GM15510 (cell line): ENCODE measurements around the gene CYP4V2.

Source experiments
- POLR2A ChIP-seq: IDR thresholded peaks from 3 replicates; pipeline ENCODE4 v1.6.1; 2011; ENCODE audit warnings: borderline replicate concordance; ENCODE audit not compliant: insufficient read length; ENCODE audit errors: extremely low read depth

The CYP4V2 gene

DNA sequence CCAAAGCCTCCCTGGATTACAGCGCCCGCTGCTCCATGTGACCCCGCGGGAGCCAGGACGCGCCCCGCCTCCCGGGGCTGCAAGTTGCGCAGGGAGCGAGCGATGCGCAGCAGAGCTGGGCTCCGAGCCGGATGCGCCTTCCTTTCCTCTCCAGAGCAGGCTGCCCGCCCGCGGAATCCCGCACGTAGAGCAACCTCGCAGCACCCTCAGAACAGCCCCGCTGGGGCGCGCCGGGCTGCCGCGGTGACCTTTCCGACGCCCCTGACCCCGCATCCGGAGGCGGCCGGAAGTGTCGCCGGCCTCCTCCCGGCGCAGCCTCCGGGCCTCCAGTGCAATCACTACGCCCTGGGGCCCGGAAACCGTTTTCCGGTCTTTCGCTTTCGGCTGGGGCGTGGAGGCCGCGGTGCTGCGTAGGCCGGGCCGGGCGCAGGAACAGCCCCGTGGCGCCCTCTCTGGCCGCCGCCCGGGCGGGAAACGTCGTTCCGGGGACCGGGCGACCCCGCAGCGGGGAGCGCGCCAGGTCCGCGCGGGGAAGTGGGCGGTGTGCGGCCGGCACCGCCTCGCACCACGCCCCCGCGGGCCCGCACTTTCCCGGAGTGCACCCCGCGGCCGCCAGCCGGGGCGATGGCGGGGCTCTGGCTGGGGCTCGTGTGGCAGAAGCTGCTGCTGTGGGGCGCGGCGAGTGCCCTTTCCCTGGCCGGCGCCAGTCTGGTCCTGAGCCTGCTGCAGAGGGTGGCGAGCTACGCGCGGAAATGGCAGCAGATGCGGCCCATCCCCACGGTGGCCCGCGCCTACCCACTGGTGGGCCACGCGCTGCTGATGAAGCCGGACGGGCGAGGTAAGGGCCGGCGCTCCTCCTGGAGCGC, at the start of gene CYP4V2:
CYP4V2 (plus strand) TSS at position 368 of the 866 bp plus-strand sequence; CDS start at position 625, 257 bp downstream.
- TF ChIP-seq POLR2A, result peak; percentile 79

DNA sequence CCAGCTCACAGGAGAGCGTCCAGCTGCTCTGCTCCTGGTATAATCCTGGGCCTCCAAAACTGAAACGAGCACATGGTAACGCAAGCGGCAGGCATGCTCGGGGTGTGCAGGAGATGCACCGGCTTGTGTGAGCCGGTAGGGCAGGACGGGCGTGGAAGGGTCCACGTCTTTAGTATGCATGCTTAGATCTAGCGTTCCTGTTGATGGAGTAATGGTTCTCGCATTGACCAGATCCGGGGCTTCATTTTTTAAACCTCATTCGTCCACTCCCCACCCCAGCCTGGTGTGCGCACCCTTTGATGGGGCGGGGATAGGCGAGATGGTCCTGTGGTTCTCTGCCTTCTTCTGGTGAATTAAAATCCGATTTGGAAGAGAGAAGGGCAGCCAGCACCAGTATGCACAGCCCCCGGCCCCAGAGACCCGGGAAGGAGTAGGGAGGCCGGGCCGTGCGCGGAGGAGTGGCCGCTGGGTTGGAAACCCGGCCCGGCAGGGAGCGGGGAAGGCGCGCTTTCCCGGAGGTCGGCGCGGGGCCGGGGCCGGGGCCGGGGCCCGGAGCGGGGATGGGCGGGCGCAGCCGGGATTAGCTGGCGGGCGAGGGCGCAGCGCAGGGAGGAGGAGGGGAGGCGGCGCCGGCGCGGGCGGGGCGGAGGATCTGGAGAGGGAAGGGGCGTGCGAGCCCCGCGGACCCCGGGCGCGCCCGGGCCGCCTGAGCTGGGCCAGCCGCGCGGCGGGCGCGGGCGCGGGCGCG, 47.0 kb upstream of the CYP4V2 start:
- no peak for TF ChIP-seq POLR2A

DNA sequence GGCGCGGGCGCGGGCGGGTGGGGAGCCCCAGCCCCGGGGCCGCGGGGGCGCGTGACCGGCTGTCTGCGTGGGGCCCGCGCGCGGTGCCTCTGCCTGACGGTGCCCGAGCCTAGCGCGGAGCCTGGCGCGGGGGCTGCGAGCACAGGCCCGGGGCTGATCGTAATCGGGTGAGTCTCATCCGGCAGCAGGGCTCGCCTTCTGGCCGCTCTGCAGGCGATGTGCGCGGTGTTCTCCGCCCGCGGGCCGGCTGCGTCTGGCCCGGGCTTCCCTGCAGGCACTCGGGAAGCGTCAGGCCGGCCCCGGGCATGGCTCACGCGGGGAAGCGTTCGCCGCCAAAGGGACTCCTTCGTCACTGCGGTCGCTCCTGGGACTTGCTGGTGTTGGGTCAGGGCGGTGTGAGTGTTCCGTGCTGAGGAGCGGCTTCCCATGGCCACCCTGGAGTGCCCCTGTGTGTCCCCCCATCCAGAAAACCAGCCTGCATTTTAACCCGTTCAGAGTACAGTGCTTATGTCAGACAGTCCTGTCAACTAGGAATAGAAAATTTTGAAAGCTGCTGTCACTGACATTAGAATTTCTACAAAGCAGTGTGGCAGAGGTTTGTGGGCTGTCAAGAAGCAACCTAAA, 46.3 kb upstream of the CYP4V2 start:
- TF ChIP-seq POLR2A, result no peak

DNA sequence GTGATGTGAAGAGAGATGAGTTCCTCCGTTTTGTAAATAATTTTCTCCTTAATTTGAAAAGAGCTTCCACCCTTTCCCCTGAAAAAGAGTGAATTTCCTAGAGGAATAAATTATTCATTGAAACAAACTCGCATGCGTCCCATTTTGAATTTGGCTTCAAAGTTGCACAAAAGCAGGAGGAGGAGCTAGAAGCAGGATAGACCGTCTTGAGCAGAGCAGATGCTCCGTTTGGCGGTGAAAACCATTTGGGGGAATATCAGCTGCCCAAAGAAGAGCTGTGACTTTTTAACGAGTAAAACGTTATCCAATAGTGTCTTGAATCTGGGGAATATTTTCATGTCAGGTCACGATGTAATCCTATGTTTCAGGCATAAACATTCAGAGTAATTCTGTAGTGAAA, 44.9 kb upstream of the CYP4V2 start:
- TF ChIP-seq POLR2A, result no peak

DNA sequence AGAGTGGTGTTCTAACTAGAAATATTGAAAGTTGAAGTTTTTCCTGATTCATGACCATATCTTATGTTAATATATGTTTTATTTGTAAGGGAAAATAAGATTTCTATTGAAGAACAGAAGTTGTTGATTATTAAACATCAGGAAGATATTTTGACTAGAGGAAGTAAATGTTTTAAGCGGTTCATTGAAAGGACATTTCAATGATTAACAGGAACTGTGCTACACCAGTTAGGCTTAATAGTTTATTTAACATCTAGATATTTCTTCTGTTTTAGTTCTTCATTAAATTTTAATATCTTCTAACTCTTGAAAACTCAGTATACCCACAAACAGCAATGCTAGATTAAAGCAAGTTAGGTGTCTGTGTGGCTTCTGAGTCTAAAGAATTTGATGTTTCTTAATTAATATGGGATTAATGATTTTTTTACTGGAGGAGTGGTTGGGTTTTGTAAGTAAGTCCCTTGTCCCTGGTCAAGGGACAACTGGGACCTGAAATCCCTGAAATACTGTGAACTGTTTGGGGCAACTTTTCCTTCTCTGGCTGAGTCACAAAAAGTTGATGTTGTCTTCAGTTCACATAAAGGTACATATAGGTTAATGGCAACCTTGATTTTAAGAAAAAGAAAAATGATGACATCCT, 42.9 kb upstream of the CYP4V2 start:
- no peak for TF ChIP-seq POLR2A

DNA sequence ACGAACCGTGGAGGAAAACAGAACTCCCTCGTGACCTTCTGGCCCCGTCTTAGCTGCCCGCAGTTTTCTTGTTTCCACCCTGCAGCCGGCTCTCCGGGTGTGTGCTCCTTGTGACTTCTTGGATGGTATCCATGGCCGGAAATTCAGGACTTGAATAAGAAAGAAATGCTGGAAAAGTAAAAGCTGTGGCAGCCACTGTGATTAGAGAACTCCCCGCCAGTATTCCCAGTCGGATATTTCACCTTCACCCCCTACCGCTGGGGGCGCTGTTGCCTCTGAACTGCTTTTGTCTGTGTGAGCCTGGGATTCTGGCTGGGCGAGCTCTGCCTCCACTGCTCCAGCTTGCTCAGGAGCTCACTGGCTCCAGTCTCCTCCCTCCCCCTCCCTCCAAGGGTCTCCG, 41.5 kb upstream of the CYP4V2 start:
- TF ChIP-seq POLR2A, result no peak

DNA sequence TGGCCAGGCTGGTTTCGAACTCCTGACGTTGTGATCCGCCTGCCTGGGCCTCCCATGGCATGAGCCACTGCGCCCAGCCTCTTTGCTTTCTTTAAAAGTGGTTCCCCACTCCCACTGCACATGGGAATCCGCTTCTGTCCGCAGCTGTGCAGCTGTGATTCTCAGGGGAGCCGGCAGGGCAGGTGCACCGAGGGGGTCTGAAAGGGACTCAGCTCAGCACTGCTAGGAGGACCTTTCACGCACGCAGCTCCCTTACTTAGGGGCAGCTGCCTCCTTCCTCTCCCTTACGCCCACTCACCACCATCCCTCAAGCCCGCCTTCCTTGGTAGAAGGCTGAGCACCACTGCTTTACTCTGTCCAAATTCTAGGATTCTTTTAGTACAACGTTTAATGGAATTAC, 40.4 kb upstream of the CYP4V2 start:
- no peak for TF ChIP-seq POLR2A

DNA sequence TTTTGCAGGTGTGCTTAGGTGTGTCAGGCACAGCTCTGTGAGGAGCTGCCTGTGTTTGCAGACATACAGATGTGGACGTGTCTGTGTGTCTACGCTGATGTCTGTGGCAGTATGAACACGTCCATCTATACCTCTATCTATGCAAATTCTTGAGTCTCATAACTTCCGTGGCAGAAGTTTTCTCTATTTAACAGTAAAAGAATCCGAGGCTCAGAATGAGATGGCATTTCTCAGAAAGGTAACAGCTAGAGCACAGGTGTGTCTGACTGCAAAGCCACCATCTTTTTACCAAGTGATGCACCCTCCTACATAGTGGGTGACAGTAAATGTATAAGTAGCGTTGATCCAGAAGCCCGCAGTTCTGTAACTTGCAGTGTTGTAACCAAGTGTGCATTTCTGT, 39.9 kb upstream of the CYP4V2 start:
- no peak for TF ChIP-seq POLR2A

DNA sequence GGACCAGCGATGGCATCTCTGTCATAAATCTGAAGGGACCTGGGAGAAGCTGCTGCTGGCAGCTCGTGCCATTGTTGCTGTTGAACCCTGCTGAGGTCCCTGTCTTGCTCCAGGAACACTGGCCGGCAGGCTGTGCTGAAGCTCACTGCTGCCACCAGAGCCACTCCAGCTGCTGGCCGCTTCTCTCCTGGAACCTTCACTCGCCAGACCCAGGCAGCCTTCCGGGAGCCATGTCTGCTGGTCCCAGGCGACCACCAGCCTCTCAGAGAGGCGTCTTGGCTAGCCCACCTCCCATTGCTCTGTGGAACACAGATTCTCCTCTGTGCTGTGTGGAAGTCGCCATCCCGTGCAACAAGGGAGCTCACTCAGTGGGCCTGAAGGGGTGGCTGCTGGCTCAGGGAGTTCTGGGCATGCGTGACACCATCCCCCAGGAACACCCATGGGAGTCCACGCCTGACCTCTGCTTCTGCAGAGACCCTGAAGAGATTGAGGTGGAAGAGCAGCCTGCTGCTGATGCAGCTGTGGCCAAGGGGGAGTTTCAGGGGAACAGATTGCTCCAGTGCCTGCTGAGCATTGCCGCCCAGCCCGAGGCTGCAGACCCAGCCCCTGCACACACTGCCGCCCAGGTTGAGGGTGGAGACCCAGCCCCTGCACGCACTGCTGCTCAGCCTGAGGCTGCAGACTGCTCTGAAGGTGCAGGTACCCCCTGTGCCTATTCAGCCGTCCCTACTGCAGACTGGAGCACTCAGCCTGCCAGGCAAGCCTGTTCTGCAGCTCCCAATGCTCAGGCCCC, 33.1 kb upstream of the CYP4V2 start:
- TF ChIP-seq POLR2A, result no peak

DNA sequence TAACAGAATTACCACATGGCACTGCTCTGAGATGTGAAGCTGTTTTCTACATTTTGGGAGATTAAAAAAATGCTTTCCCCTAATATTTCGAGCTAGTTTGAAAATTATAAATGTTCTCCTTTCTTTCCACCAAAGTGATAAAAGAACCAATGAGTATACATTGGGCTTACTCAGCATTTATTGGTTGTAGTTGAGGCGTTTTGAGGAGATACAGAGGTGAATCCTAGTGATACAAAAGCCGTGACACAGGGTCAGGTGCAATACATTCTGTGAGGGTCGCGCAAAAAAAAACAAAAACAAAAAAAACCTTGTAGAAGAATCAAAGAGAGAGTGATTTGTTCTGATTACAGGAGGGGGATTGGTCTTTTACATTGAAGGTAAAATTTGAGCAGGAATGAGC, 32.4 kb upstream of the CYP4V2 start:
- no peak for TF ChIP-seq POLR2A

DNA sequence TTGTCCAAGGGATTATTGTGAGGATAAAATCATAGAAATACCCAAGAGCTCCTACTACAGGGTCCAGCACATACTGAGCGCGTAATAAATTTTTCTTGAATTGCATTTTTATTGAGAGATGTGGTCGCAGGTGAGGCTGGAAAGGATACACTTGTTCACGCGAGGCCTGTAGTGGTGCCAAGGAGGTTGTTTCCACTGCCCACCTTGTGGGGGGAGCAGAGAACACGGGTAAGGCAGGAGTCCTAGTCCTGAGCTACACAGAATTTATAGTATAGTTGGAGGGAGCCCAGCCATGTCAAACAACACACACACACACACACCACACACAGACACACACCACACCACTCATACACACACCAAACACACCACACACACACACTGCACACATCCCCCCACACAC, 31.8 kb upstream of the CYP4V2 start:
- TF ChIP-seq POLR2A, result no peak

DNA sequence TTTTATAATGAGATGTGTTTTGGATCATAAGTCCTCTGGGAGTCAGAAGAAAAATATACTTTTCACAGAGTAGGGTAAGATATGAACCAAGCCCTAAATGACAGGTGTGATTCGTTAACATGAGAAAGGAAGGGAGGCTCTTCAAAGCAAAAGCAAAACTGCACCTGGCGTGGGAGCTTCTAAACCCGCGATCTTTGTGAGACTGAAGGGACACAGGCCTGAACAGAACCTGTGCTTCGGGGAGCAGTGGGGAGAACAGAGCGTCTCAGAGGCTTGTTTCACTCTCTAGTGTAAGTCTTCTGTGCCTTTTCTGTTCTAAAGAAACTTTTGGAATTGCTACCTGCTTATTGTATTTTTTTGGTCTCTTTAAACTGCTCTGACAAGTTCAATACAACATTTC, 30.2 kb upstream of the CYP4V2 start:
- TF ChIP-seq POLR2A, result no peak

DNA sequence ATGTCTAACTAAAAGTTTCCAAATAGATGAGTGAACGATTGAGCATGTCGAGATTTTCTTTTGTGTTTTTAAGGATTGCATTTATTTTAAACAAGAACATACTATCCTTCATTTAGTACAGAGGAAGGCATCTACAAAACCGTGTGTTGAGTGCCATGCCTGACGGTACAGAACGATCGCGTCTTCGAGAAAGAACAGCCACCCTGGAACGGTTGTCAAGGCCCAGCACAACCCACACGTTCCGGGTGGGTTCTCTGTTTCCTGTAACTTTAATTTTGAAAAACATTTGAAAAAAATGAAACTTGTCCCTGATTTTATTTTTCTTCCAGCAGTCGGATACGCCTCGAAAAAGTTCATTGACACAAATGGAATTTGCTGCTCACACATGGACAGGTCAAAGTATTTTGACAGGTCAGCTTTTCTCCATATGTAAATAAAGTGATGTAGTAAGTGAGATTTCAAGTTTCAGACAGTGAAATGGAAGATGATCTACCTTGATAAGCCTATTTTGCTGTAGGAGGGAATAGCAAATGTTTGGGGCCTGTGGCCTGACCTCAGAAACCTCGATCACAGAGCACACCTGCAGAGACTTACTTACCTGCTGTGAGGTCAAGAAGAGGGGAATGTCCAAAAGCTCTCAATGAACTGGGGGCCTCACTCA, 24.4 kb upstream of the CYP4V2 start:
- TF ChIP-seq POLR2A, result no peak

DNA sequence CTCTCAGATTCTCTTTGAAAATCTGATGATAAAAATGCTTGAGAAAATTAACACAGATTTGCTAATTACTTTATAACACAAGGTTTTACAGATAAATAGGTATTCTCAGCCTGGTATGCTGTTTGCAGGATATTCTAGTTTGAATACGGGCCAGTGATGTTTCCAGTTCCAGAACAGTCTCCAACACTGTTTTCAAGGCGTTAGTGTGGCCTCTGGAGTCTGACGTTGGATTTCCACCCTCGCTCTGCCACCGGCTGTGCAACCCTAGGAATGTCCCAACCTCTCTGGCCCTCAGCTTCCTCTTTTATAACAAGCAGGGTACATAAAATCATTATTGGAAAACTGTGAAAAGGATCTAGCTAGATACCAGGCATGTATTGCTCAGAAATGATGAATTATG, 23.8 kb upstream of the CYP4V2 start:
- TF ChIP-seq POLR2A, result no peak

DNA sequence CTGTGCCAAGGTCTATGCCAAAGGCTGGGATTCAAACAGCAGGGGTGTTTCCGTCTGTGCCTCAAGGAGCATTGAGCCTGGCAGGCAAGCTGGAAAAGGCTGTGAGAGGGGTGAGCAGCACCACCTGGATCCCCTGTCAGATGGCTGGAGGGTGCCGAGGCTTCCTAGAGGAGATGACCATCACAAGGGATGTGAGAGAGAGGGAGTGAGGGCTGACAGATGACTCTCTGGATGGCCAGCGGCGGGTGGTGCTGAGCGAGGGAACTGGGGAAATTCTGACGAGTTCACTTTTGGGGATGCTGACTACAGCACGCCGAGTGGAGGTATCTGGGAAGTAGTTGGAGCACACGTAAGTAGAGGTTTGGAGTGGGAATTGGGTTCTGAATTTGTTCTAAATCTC, 22.6 kb upstream of the CYP4V2 start:
- TF ChIP-seq POLR2A, result no peak
